Suppressor macrophage treated with lipopolysaccharide for 4 hours (primary cell): ENCODE measurements around the gene KLF3.
A peak's percentile ranks its signal among the peaks of the same experiment; 100 is the strongest.

ENCODE experiments used
- DNase-seq: peaks from one replicate; pipeline ENCODE4 v3.0.0-alpha.2; 2020

Gene KLF3

GRCh38 chr4:38659346-38659745 is 4.7 kb upstream of the KLF3 start:
- no peak for DNase-seq

GRCh38 chr4:38660838-38661237 is 3.2 kb upstream of the KLF3 start:
- DNase-seq: no peak

- no peak for DNase-seq
Measured at GRCh38 chr4:38661371-38661770, 2.6 kb upstream of the KLF3 start.

- no peak for DNase-seq
Measured at GRCh38 chr4:38662522-38663089, 1.4 kb upstream of the KLF3 start.

GRCh38 chr4:38663090-38663800 is 754 bp upstream of the KLF3 start:
- peak; percentile 23 for DNase-seq

- DNase-seq: peak; percentile 55
Measured at GRCh38 chr4:38664706-38665401, 855 bp downstream of the KLF3 start.

GRCh38 chr4:38665551-38666411 is 1.8 kb downstream of the KLF3 start:
- no peak for DNase-seq

- no peak for DNase-seq
Measured at GRCh38 chr4:38666766-38667084, 2.7 kb downstream of the KLF3 start.

- DNase-seq: peak; percentile 92
Measured at GRCh38 chr4:38667085-38667893, 3.3 kb downstream of the KLF3 start.

GRCh38 chr4:38668203-38668971 is 4.4 kb downstream of the KLF3 start:
- DNase-seq: no peak

GRCh38 chr4:38669208-38669607 is 5.2 kb downstream of the KLF3 start:
- no peak for DNase-seq

- no peak for DNase-seq
Measured at GRCh38 chr4:38670109-38670901, 6.3 kb downstream of the KLF3 start.

GRCh38 chr4:38670939-38671591 is 7.1 kb downstream of the KLF3 start:
- DNase-seq: peak; percentile 50

GRCh38 chr4:38671592-38671940 is 7.6 kb downstream of the KLF3 start:
- DNase-seq: no peak

GRCh38 chr4:38672074-38672396 is 8.0 kb downstream of the KLF3 start:
- DNase-seq: no peak

- DNase-seq: no peak
Measured at GRCh38 chr4:38672397-38673129, 8.6 kb downstream of the KLF3 start.

- peak; percentile 51 for DNase-seq
Measured at GRCh38 chr4:38673130-38673978, 9.4 kb downstream of the KLF3 start.

- no peak for DNase-seq
Measured at GRCh38 chr4:38674258-38675144, 10.5 kb downstream of the KLF3 start.
